Brain microvascular endothelial cell (primary cell): ENCODE results near the gene AKAP13.

Source experiments
- DNase-seq: peaks from one replicate; pipeline ENCODE4 v3.0.0-alpha.2; 2020
- H3K27ac ChIP-seq: fragments of 250-450 bp; sonication (Bioruptor Pico); 2 replicates; pipeline ENCODE4 v1.5.1; 2020; ENCODE audit warnings: mild to moderate bottlenecking, moderate library complexity
- H3K27me3 ChIP-seq: fragments of 250-450 bp; sonication (Bioruptor Pico); replicated peaks from 2 replicates; pipeline ENCODE4 v1.5.1; 2020; ENCODE audit warnings: mild to moderate bottlenecking
- H3K36me3 ChIP-seq: fragments of 250-450 bp; sonication (Bioruptor Pico); replicated peaks from 2 replicates; pipeline ENCODE4 v1.5.1; 2020; ENCODE audit warnings: mild to moderate bottlenecking
- H3K4me3 ChIP-seq: 2 replicates; pipeline ENCODE4 v1.5.1; 2011; ENCODE audit warnings: low read depth, mild to moderate bottlenecking, control low read depth, low read length, moderate library complexity
- in situ Hi-C: cut with HindIII; loops from 2 replicates; pipeline ENCODE4 v1.10.0; 2017; ENCODE audit warnings: low sequenced_read_pairs, low pct_ligation_motif_present
- TF ChIP-seq, protein P1 (sequence below): IDR thresholded peaks from 2 replicates; pipeline ENCODE4 v1.5.1; 2011; ENCODE audit warnings: low read depth, mild to moderate bottlenecking, moderate library complexity, low read length, control low read depth, inconsistent platforms; ENCODE audit errors: missing control alignments

AKAP13 gene

DNA sequence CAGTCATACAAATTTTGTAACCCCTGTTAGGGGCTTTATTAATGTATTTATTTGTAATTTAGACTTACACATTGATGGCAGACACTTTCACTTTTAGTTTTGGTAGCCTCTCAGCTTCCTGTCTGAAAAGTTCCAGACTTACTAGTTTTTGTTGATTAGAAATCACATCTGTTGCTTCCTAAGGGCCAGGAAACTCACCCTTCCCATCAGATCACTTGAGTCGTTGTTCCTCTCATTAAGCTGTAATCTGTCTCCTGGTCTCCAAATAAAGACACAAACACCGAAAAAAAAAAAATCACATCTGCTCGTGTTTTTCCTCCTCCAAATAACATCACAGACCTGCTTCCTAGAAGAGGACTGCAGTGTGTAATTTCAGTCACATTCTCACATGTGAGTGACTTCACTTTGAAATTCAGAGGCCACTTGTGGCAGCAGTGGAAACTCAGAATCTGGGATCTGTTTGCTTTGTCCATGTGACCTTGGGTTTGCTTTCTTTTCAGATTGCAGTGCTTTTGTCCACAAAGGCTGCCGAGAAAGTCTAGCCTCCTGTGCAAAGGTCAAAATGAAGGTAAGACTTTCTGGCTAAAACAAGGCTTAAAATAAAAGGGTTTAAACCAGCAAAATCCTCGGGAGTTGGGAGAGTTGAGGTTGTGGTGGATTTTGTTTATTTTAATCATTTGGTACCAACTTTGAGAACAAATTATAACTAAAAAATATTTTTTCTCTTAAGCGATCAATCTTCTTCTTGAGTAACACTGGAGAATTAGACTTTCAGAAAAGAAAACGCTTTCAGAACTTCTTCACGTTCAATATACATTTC, 327.3 kb downstream of the AKAP13 start:
- Histone ChIP-seq H3K4me3 (no peak overlapping the region), H3K27ac (peak overlapping the region; percentile 84), H3K36me3 (peaks cover 9% of the 10 kb centered on the region), H3K27me3 (no peaks in the 10 kb centered on the region)
- TF ChIP-seq, protein P1, sequence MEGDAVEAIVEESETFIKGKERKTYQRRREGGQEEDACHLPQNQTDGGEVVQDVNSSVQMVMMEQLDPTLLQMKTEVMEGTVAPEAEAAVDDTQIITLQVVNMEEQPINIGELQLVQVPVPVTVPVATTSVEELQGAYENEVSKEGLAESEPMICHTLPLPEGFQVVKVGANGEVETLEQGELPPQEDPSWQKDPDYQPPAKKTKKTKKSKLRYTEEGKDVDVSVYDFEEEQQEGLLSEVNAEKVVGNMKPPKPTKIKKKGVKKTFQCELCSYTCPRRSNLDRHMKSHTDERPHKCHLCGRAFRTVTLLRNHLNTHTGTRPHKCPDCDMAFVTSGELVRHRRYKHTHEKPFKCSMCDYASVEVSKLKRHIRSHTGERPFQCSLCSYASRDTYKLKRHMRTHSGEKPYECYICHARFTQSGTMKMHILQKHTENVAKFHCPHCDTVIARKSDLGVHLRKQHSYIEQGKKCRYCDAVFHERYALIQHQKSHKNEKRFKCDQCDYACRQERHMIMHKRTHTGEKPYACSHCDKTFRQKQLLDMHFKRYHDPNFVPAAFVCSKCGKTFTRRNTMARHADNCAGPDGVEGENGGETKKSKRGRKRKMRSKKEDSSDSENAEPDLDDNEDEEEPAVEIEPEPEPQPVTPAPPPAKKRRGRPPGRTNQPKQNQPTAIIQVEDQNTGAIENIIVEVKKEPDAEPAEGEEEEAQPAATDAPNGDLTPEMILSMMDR = no peak
- in situ Hi-C loops = no loop called here
- DNase-seq = peak; percentile 36

DNA sequence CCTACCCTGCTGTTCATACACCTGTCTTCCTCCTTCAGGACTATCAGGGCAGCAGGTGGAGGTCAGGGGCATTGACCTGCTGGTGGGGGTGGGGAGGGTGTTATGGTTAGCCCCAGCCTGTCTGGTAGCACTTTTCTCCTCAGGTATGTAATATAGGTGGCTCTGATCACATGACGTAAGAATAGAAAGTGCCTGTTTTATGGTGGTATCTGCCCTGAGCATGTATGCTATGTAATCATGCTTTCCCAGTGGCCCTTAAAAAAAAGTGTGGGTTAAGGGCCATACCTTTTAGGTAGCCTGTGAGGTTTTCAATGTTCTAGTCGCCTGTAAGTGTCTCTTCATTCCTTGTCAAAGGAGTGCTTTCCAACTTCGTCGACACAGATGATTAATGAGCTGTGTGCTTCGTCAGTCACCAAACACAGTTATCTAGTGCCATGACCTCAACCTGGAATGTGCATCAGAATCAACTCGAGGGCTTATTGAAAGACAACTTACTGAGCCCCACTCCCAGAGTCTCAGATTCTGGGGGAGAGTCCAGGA, 328.1 kb downstream of the AKAP13 start:
- in situ Hi-C loops = no loop called here
- Histone ChIP-seq H3K27me3 (no peaks in the 10 kb centered on the region), H3K27ac (peak overlapping the region; percentile 84), H3K4me3 (no peak overlapping the region), H3K36me3 (peaks cover 9% of the 10 kb centered on the region)
- no peak for DNase-seq
- TF ChIP-seq, protein P1 = no peak

DNA sequence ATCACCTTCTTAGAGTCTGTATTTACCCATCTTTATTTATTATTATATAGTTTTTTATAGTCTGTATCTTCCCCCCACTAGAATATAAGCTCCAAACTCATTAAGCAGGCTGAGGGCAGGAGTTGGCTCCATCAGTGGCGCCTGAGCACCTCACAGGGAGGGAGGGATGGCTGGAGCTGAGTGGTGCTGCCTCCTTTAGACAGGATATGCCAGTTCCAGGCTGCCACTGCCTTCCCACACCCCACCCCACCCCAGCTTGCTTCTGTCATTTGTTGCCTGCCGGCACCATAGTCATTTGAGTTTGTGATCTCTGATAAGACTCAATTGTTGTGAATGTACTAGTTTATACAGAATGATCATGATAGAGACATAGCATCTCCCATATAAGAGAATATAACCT, 328.8 kb downstream of the AKAP13 start:
- no peak overlapping the region for H3K27ac ChIP-seq
- no peak for DNase-seq
- TF ChIP-seq, protein P1 = no peak
- H3K4me3 ChIP-seq = no peak overlapping the region
- in situ Hi-C loops = no loop called here
- H3K36me3 ChIP-seq = peaks cover 13% of the 10 kb centered on the region
- no peaks in the 10 kb centered on the region for H3K27me3 ChIP-seq

DNA sequence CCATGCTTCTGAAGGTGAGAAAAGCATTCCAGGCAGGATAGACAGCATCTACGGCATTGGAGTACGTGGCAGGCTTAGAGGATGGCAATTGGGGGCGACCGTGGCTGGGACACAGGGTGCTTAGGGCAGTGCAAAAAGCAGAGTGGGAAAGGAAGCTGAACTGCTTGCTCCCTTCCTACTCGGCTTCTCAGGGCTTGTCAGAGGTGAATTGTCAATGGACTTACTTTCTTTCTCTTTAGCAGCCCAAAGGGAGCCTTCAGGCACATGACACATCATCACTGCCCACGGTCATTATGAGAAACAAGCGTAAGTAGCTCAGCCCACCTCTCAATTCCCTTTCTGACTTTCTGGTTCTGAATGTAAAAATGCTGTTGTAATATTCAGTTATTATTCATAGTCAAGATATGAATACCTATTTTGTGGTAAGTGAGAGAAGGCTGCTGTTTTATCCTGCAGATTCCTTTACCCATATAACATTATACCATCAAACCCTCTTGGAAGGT, 330.0 kb downstream of the AKAP13 start:
- no peak overlapping the region for H3K27ac ChIP-seq
- no peaks in the 10 kb centered on the region for H3K27me3 ChIP-seq
- no peak overlapping the region for H3K4me3 ChIP-seq
- no peak for DNase-seq
- H3K36me3 ChIP-seq = peaks cover 13% of the 10 kb centered on the region
- TF ChIP-seq, protein P1 = no peak
- in situ Hi-C loops = no loop called here

DNA sequence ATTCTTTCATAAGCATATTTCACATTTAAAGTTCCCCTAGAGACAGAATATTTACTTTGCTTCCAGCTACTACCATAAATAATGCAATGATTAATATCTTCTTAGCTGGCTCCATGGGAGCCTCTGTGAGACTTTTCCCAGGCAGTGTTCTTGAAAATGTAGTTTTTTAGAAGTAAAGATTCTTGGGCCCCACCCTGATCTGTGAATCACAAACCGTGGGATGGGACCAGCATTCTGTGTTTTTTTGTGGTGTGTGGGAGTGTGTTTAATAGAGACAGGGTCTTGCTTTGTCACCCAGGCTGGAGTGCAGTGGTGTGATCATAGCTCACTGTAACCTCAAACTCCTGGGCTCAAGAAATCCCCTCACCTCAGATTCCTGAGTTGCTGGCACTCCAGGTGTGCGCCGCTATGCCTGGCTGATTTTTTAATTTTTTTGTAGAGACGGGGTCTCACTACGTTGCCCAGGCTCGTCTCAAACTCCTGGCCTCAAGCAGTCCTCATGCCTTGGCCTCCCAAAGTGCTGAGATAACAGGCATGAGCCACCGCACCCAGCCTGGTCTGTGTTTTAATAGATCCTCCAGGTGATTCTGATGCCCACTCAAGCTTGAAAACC, 331.3 kb downstream of the AKAP13 start:
- TF ChIP-seq, protein P1 = no peak
- no peak overlapping the region for H3K4me3 ChIP-seq
- in situ Hi-C loops = no loop called here
- peaks cover 13% of the 10 kb centered on the region for H3K36me3 ChIP-seq
- DNase-seq = no peak
- no peak overlapping the region for H3K27ac ChIP-seq
- H3K27me3 ChIP-seq = no peaks in the 10 kb centered on the region
